Erythroblast (primary cell): ENCODE data around the gene TRIM46.

Experiments
- GATA1 ChIP-seq: IDR thresholded peaks from 2 replicates; pipeline ENCODE4 v1.6.1; 2011; ENCODE audit warnings: low read depth, mild to moderate bottlenecking, control low read depth, low read length, moderate library complexity
- POLR2A ChIP-seq: IDR thresholded peaks from 2 replicates; pipeline ENCODE4 v1.6.1; 2011; ENCODE audit warnings: mild to moderate bottlenecking, low read length

- peak; percentile 38 for TF ChIP-seq POLR2A
- TF ChIP-seq GATA1, result no peak
Observed at GRCh38 chr1:155199792-155200191, 26.1 kb downstream of the TRIM46 start.
